Hepatic stellate cell (primary cell): ENCODE measurements around the gene GTF3C4.

Experiments
- DNase-seq: peaks from one replicate; pipeline ENCODE4 v3.0.0; 2011; ENCODE audit warnings: low spot score

Gene GTF3C4

DNA sequence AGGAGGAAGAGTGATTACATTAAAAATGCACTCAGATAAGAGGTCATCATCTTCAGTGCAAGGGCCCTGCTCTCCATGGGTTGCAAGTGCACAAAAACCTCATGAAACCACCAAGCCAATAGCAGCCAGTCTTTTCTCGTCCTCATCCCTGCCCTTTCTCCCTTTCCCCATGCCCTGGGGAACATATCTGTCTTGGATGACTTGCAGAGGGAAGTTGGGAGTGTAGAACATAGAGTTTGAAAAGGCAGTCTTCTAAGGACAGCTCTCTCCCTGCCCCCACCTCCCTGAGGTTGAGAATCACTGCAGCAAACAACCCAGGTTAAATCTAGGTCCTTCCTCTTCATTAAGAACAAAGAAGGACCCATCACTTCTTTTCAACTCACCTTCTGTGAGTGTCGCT lies 22.5 kb upstream of the GTF3C4 start:
- no peak for DNase-seq

DNA sequence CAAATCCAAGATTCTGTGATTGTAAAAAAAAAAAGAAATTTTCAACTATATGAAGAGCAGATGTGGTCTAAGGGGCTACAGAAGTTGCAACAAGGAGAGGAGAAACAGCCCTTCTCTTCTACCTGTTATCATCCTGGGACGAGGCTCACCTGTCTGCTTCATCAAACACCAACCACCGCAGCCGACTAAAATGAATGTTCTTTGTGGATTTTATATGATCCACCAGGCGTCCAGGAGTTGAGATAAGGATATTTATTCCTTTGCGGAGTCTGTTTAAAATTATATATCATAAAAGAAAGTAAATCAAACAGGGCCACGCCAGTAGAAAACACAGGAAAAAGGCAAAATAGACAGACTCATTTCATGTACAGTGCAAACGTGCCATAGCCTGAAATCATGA lies 22.0 kb upstream of the GTF3C4 start:
- no peak for DNase-seq

DNA sequence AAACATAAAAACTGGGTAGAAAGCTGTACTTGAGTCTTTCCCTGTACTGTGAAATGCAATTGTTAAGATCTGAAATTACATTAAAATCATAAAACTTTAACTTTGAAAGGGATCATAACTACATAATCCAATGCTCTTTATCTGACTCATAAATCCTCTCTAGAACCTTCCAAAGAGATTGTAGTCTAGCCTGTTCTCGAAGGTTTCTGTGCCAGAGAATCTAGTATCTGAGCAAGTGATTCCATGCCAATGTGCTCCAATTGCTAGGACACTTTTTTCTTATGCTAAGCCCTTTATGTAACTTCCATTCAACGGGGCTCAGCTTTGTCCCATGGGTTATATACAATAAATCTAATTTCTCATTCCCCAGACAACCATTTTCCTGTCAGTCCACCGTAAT lies 21.6 kb upstream of the GTF3C4 start:
- DNase-seq = no peak

DNA sequence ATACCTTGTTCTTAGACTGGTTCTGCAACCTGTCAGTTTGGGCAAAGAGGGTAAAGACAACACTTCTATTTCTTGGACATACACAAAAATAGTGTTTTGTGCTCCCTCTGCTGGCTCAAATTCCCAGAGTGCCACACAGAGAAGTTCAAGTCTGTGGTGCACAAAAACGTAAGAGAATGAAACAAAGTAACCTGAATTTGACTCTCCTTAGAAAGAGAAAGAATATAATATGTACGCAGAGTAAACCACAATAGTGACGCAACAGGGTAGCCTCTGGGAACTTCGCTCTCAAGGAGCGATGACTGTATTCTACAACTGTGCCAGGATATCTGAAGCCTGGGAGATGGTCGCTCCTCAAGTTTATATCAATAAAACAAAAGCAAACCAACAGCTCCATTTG lies 19.0 kb upstream of the GTF3C4 start:
- no peak for DNase-seq

DNA sequence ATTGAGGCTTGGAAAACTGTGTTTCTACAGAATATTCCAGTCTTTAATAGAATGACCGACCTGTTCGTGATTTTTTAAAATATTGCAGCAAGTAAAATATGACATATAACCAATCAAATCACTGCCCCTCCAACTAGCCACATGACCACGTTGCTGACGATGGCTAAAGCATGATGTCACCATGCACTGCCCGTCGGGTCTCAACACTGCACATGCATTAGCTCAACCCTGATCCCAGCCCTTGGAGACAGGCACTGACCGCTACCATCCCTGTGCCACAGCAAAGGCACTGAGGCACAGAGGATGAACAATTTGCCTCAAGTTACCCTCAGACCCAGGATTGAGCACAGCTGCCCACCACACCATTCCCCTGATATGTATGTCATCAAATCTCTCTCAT lies 14.0 kb upstream of the GTF3C4 start:
- DNase-seq = no peak

DNA sequence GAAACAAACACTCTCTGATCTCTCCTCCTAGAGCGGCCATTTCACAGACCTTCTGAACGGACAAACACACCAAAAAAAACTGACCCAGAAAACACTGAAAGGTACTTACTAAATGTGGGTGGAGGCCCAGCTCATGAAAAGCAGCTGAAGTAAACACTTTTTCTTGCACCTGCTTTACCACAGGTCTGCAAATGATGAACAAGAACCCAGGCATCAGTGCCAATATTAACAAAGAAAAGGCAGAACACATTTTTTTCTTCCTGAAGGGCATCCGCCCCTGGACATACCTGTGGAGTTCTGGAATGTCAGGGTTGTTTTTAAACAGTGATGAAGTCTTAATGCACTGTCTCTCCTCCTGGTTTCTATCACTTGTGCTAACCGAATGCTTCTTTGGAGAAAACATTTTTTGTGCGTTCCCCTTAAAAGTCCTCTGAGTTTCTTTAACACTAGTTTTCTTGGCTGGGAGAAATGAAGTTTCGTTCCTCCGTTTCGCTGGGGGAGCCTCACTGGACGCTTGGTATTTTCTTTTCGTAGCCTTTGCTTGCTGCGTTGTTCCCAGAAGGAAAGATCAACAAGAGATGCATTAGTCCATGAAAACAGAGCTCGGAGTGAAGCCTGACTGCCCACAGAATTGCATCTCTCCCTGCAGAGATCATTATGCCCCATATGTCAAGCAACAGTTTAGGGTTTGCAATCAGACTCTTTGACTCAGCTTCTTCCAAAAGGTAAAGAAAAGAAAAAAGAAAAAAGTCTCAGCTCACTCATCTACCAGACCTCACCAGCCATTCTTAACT lies 7.9 kb upstream of the GTF3C4 start:
- DNase-seq = no peak

DNA sequence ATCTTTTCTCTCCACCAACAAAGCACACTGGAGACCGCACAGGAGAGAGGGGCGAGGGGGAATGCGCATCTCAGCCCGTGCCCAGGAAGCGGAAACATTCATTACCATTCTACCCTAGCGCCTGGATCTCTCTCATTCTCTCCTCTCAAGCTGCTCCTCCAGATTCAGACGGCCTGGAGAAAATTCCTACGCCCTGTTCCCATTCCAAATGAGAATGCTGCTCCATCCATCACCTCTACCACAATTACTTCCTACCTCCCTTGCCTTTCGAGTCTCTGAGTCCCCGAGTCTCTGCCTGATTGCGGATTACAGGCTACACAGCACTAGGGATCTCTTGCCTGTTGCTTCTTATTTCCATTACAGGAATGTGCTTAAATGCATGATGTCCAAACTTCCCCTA lies 7.1 kb upstream of the GTF3C4 start:
- DNase-seq = no peak

DNA sequence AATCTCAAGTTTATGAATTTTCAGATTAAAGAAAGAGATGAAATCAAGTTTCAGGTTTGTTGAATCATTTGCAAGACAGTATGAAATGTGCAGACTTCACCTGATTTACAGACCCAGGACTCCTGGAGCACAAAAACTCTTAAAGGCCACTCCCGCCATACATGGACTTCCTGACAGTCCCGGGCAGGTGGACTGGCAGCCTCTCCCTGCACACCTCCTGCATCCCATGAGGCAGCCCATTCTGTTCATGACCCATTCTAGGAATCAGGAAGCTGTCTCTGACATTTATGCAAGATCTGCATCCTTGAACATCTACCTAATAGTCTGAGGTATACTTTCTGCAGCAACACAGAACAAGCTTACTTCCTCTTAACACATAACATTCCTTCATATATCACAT lies 6.4 kb upstream of the GTF3C4 start:
- no peak for DNase-seq

DNA sequence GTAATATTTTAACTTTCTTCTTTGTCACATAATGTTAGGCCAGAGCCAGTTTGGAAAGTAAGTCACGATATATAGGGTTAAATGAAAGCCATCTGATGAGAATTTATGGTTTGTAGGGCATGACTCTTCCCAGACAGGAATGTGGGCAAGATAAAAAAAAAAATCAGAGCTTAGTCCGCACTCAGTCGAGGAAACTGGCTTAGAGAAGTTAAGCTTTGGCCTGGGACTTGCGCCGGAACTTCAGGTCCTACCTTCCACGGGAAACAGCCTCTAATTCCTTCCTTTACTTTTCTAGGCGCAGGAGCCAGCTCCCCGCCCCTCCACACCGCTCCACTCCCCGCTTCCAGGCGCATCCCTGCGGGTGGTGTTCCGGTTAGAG lies 956 bp upstream of the GTF3C4 start:
- DNase-seq = peak; percentile 53

DNA sequence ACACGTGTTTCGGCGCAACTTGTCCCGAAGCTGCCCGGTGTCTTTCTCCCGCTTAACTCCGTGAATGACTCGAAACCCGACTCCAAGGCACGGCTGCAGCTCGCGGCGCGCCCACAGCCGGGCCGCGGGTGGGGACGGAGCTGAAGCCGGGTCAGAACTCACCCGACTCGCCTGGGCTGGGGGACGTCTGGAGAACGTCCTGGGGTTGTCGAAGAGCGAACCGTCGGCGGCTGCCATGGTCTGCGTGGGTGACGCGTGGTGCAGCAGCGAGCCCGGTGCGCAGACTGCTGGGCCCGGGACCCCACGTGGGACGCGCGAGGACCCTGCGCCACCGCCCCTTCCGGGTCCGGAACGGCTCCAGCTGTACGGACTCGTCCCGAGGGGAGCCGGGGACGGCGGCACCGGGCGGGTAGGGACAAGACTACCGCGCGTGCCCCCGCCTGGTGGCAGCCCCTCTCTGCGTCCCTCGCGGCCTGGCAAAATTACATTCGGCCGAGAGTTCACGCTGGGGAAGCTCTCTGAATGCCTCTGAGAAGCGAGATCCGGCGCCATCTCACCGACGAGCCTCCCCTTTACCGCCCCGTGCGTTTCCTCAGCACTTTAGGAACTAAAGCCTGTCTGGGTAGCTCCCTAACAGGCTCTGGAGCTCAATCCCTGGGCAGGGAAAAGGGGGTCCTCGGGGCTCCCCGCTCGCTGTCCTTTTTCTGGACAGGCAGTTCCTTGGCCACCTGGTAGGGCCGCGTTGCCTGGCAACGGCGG lies 387 bp upstream of the GTF3C4 start, which contains the start of gene DDX31:
Gene DDX31 (minus strand): TSS at position 286 of the 759 bp plus-strand sequence. CDS start 49 bp downstream, at position 237.
- DNase-seq = peak; percentile 86

DNA sequence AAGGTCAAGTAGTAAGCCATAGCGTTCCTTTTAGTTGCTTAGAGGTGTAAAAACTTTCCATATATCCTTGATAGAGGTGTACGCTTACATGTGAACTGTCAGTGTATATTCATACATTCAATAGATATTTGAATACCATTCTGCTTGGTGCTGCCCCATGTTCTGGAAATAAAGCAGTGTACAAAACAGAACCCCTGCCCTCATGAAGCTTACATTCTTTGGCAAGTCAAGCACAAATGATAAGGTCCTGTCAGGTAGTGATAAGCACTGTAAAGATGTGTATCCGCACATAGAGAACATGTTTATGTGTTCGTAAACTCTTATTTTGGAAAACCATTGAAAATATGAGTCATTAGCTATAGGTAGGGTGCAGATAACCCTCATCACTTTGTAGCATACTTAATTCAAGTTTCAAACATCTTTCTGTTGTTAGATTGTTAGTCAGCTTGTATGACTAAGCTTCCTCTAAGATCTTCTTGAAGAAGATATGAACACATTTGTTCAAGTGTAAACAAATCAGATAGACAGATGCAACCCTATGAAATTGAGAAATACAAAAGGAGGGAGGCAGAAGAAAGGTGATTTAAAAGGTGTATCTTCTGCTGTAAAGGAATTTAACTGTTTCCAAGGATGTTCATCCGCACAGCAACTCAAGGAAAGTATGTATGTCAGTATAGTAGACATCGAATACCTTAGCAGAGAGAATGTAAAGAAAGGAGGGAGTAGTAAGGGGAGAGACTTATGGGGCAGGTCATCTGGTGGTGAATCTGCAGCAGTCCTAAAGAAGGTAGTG lies 1.6 kb downstream of the GTF3C4 start:
- DNase-seq = no peak

DNA sequence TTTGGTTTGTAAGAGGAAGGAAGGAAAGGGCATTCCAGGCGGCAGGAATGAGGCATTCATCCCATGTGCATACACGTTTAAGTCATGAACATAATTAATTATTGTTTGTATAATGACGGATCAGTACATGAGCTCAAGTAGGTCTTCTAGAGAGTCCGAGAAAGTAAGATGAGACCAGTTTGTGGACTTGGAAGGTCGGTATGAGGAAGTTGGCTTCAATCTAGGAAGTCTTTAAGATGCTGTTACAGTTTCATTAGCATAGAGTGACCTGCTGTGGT lies 2.1 kb downstream of the GTF3C4 start:
- DNase-seq = no peak

DNA sequence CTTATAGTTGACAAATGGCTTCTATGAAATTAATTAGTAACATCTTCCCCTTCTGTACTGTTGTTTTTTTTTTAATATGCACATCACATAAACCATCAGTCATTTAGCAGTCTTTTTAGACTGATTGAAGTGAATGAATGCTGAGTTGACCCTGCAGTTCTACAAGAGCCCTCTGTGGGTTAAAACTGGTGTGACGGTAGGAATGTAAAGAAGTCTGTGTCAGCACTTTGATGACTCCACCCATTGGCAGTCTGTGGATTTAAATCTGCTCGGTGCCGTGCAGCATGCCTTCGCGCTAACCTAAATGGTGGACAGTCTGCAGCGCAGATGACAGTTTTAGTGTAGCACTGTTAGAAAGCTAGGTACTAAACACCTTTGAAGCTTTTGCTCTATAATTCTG lies 3.1 kb downstream of the GTF3C4 start:
- DNase-seq = peak; percentile 44

DNA sequence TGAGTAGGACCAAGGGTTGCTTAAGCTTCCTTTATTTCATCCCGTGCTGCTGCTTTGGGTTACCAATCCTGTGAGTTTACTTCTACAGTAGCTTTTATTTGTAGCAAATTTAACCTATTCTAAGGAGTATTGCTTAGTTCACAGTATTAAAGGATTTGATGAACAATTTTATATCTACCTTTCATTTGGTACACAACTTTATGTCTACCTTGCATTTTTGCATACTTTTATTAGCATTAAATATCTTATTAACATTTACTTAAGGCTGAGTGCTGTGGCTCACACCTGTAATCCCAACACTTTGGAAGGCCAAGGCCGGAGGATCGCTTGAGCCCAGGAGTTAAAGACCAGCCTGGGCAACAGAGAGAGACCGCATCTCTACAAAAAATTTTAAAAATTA lies 4.2 kb downstream of the GTF3C4 start:
- DNase-seq = no peak

DNA sequence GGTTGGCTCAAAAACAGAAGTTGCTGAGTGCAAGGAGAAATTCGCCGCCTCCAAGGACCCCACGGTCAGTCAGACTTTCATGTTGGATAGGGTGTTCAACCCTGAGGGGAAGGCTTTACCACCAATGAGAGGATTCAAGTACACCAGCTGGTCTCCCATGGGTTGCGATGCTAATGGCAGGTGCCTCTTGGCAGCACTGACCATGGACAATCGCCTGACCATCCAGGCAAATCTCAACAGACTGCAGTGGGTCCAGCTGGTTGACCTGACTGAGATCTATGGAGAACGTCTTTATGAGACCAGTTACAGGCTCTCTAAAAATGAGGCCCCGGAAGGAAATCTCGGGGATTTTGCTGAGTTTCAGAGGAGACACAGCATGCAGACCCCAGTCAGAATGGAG lies 7.7 kb downstream of the GTF3C4 start:
- DNase-seq = no peak

DNA sequence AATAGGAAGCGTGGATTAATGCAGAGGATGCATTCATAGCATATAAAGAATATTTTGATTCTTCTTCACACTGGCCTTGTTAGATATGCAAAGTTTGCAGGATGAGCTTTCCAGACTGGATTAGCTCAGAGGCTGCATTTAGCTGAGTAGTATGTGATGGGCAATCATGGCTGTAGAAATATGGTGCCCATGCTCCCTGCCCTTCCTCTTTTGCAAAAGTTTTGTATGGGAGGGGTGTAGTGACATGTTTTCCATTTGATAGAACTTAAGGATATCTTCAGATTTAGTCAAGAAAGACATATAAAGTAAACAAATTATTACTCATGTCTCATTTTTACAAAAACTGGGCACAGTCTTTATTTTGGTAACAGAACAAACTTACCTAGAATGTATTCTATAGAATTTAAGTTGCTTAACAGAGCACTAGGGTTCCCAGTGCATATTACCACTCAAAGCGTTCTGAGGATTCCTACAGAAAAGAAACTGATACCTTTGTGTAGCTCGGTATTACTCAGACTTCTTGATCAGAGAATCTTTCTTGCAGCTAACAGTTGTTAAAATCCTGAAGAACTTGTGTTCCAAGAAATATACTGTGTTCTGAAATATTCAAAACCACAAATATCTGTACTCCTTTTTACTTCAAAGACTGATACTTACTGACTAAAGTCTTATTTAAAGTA lies 9.8 kb downstream of the GTF3C4 start:
- DNase-seq = no peak

DNA sequence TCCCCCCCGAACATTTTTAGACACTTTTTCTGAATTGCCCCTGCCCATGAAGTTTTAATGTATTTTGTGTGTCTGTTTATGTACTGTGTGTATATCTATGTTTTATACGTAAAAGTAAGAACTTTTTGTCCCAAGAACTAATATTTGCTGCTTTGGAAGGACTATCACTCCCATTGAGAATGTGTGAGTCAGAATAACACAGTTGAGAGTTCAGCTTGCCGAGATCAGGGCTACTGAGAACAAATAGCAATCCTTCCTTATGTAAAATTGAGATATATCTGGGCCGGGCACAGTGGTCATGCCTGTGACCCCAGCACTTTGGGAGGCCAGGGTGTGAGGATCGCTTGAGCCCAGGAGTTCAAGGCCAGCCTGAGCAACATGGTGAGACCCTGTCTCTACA lies 11.3 kb downstream of the GTF3C4 start:
- no peak for DNase-seq

DNA sequence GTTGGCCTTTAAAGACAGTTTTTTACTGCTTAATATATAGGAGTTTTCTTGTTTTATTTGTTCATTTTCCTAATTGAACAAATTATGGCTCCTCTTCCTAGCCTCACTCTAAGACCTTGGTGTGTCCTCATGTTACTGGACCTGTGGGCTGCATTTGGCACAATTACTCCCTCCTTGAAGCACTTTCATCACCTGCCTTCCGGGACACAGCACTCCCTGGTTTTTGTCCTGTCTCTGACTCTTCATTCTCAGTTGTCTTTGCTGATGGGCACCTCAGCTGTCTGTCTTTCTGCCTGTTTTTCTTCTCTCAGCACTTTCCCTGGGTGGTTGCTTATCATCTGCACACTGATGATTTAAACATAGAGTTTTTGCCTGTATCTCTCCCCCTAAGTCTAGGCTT lies 13.6 kb downstream of the GTF3C4 start:
- no peak for DNase-seq

DNA sequence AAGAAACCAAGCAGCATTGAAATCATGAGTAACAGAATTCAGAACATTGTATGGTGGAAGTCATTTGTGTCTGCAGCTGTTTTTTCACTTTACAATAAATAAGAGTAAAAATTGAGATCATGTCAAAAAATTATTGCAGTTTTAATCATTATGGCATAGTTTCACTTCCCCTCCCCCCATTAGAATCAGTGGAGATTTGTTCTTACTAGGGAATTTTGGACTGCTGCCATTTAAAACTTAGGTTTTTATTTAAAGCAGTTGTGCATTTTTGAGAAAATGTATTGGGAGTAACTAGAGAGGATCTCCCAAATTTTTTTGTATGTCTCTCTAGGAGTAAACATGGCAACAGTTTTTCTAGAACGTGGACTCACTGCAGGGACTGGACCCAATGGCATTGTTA lies 20.4 kb downstream of the GTF3C4 start:
- no peak for DNase-seq

DNA sequence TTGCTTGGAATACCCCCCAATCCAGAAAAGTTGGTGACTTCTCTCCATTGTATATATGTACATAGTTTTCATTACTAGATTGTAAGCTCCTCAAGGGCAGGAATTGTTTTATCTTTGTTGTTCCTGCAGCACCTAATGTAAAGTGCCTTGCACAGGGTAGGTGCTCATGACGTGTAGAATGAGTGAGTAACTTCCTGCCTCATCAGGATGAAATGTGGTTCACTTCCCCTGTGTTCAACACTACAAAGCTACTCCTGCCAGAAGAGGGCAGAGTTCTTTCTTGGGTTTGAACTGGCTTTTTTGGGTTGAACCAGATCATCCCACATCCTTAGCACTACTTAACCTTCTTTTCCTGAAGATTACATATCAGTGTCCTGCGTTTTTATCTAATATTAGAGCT lies 23.9 kb downstream of the GTF3C4 start:
- no peak for DNase-seq

DNA sequence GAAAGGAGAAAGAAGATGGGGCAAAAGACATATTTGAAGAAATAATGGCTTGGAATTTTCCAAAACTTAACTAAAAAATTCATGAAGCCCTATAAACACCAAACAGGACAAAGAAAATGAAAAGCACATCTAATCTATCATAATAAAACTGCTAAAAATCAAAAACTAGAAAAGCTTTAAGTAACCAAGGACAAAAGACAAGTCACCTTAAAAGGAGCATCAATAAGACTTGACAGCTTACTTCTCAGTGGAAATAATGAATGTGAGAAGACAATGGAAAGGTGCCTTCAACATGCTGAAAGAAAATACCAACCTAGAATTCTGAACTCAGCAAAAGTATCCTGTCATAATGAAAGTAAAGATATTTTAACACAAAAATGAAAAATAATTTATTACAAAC lies 27.0 kb downstream of the GTF3C4 start:
- DNase-seq = no peak

DNA sequence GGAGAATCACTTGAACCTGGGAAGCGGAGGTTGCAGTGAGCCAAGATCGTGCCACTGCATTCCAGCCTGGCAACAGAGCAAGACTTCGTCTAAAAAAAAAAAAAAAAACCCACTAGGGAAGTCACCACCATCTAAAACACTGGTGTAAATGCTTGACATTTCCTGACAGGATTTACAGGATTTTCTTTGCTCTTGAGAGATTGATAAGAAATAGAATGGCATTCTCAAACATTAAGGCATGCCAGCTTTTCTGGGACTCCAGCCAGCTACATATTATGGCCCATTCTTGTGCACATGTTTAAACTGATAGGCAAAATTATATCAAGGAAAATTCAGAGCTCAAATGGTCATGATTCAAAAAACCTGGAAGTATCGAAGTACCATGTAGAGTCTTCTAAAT lies 28.7 kb downstream of the GTF3C4 start:
- no peak for DNase-seq

DNA sequence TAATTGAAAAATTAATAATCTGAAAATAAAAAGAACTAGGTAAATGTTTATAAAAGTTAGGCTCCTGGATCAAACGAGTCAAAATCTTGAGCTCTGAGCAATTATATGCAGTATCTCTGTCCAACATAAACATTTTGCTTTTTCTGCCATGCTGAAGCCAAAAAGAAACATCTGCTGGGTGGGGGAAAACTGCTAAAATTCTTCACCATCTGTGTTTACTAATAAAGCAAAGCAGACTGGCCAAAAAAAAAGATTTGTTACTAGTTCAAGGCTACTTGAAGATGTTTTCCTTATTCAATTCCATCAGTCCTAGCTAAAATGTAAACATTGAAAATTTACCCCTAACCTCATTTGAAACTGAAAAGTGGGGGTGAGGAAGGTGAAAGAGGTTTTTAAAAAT lies 29.7 kb downstream of the GTF3C4 start:
- DNase-seq = no peak
